ENCODE results near the gene CORO2B.

Gene CORO2B

DNA sequence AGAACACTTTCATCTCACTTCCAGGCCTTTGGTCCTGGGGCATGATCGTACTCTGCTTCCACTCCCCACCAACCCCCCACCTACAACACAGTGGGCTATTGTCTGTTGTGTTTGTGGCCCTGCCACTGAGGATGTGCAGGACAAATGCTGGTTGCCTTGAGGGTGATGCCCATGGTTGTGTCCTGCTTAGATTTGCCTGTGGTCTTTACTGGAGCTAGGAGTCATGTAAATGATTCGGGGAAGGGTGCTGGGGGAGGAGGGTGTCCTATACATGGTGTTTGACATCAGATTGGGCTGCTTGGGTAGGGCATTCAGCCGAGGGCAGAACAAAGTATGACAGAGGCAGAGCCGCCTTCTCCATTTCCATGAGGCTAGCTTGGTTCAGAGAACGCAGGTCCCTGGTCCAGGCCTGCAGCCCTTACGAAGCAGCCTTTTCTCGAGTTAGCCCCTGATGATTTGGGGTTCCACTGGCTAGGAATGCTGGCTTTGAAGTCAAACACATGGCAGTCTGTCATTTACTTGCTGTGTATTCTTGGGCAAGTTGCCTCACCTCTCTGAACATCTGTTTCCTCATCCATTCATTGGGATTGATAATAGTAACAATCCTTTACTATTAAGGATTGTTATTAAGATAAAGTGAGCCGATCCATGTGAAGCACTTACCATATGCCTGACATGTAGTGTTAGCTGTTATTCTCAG is 6.9 kb downstream of the CORO2B start:
- Histone ChIP-seq H3K27me3 (replicated peaks in 2 of 5; ENCODE audit: control insufficient read depth in 4 of 5, insufficient read depth in 5 of 5, low read length in 4 of 5) (no peaks in the 10 kb centered on the region), H3K4me3 (ENCODE audit: control insufficient read depth in 1 of 7, extremely low read depth in 1 of 7, insufficient read depth in 4 of 7, low read depth in 2 of 7, low read length in 6 of 7) (no peak overlapping the region), H3K9me3 (ENCODE audit: control extremely low read depth in 1 of 5, control insufficient read depth in 4 of 5, insufficient read depth in 2 of 5, low read depth in 1 of 5, low read length in 4 of 5) (no peaks in the 10 kb centered on the region), H3K27ac (ENCODE audit: insufficient read depth in 1 of 2, low read depth in 1 of 2, low read length in 2 of 2, poor library complexity in 1 of 2, severe bottlenecking in 2 of 2) (no peak overlapping the region), H3K36me3 (ENCODE audit: control insufficient read depth in 4 of 4, insufficient read depth in 4 of 4, low read length in 3 of 4) (no peaks in the 10 kb centered on the region), H3K4me1 (ENCODE audit: control extremely low read depth in 1 of 4, control insufficient read depth in 4 of 4, insufficient read depth in 4 of 4, low read length in 3 of 4) (no peaks in the 10 kb centered on the region)
- 96% methylated on average over 5 of the region's 8 CpGs for WGBS (ENCODE audit: insufficient coverage)
- no peak for DNase-seq
- ChIA-PET CTCF (interaction anchor here (0.8 to 1.6 kb wide), 2 partner anchors 35 to 88 kb away, joined by 3 to 6 read pairs; no protein-coding TSS in a partner anchor), POLR2A (no interaction called here)

DNA sequence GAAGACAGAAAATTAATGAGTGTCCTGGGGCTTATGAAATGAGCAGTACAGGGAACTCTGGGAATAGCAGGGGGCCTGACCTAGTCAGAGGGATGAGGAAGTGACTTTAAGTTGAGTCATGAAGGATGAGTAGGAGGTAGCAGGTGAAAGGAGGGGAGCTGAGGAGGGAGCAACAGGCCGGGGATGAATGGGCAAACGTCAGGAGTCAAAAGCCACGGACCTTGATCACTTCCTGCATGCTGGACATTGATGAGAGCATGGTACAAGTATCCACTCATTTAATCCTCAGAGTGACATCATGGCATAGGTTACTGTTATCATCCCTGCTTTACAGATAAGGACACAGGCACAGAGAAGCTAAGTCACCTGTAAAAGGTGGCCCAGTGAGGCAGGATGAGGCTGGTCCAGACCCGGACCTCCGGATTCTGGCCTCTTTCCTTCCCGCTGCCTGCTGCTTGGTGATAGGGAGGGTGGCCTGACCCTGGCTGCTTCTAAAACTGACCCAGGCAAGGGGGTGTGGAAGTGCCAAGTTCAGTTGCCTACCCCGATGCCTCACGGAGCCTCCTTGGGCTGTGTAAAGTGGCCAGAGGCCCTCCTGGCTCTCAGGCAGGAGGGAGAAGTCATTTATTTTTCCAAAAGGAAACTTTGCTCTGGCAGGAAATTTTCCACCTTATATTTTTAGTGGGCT is 7.6 kb downstream of the CORO2B start:
- DNase-seq, result no peak
- POLR2A ChIA-PET, result no interaction called here
- H3K4me1 ChIP-seq (ENCODE audit: control extremely low read depth in 1 of 4, control insufficient read depth in 4 of 4, insufficient read depth in 4 of 4, low read length in 3 of 4), result no peaks in the 10 kb centered on the region

DNA sequence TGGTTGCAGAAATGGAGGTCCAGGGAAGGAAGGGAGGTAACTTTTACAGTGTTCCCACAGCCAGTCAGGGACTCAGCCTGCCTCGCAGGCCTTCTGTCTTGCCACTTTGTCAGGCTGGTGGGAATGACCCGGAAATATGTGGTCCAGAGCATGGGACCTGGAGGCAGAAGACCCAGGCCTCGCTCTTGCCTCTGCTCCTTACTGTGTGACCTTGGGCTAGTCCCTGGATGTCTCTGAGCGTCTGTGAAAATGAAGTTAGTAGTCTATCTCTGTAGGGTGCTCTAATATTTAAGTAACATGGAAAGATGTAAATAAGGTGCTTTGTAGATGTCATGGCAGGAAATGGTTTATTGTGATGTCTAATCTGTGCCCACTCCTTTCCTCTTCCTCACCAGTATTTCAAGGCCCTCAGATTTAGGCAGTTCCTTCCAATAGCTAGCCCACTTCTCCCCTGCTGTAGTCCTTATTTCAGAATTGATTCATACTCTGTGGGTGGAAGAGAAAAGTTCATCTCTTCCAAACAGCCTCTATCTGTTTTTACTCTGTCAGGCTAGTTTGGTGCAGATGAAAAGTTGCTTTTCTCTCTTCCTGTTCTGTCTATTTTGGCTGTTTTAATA is 9.1 kb downstream of the CORO2B start:
- ChIA-PET POLR2A (no interaction called here), CTCF (interaction anchor here (1.6 kb wide), 1 partner anchor 38 kb away, joined by 3 read pairs; no protein-coding TSS in a partner anchor)
- Histone ChIP-seq H3K4me3 (ENCODE audit: control insufficient read depth in 1 of 7, extremely low read depth in 1 of 7, insufficient read depth in 4 of 7, low read depth in 2 of 7, low read length in 6 of 7) (no peak overlapping the region), H3K27ac (ENCODE audit: insufficient read depth in 1 of 2, low read depth in 1 of 2, low read length in 2 of 2, poor library complexity in 1 of 2, severe bottlenecking in 2 of 2) (no peak overlapping the region), H3K4me1 (ENCODE audit: control extremely low read depth in 1 of 4, control insufficient read depth in 4 of 4, insufficient read depth in 4 of 4, low read length in 3 of 4) (no peaks in the 10 kb centered on the region), H3K9me3 (ENCODE audit: control extremely low read depth in 1 of 5, control insufficient read depth in 4 of 5, insufficient read depth in 2 of 5, low read depth in 1 of 5, low read length in 4 of 5) (no peaks in the 10 kb centered on the region), H3K27me3 (replicated peaks in 2 of 5; ENCODE audit: control insufficient read depth in 4 of 5, insufficient read depth in 5 of 5, low read length in 4 of 5) (no peaks in the 10 kb centered on the region), H3K36me3 (ENCODE audit: control insufficient read depth in 4 of 4, insufficient read depth in 4 of 4, low read length in 3 of 4) (no peaks in the 10 kb centered on the region)
- DNase-seq, result no peak
- WGBS (ENCODE audit: insufficient coverage), result 100% methylated on average over 2 of the region's 4 CpGs

More for the DNA sequence above, 7.6 kb downstream of the CORO2B start:
- no peak overlapping the region for H3K27ac ChIP-seq (ENCODE audit: insufficient read depth in 1 of 2, low read depth in 1 of 2, low read length in 2 of 2, poor library complexity in 1 of 2, severe bottlenecking in 2 of 2)
- WGBS (ENCODE audit: insufficient coverage), result 63% methylated on average over 5 of the region's 8 CpGs
- CTCF ChIA-PET, result interaction anchor here (0.8 to 1.6 kb wide), 2 partner anchors 36 to 37 kb away, joined by 3 read pairs; no protein-coding TSS in a partner anchor
- no peaks in the 10 kb centered on the region for H3K36me3 ChIP-seq (ENCODE audit: control insufficient read depth in 4 of 4, insufficient read depth in 4 of 4, low read length in 3 of 4)
- no peaks in the 10 kb centered on the region for H3K27me3 ChIP-seq (replicated peaks in 2 of 5; ENCODE audit: control insufficient read depth in 4 of 5, insufficient read depth in 5 of 5, low read length in 4 of 5)
- no peaks in the 10 kb centered on the region for H3K9me3 ChIP-seq (ENCODE audit: control extremely low read depth in 1 of 5, control insufficient read depth in 4 of 5, insufficient read depth in 2 of 5, low read depth in 1 of 5, low read length in 4 of 5)
- H3K4me3 ChIP-seq (ENCODE audit: control insufficient read depth in 1 of 7, extremely low read depth in 1 of 7, insufficient read depth in 4 of 7, low read depth in 2 of 7, low read length in 6 of 7), result no peak overlapping the region

DNA sequence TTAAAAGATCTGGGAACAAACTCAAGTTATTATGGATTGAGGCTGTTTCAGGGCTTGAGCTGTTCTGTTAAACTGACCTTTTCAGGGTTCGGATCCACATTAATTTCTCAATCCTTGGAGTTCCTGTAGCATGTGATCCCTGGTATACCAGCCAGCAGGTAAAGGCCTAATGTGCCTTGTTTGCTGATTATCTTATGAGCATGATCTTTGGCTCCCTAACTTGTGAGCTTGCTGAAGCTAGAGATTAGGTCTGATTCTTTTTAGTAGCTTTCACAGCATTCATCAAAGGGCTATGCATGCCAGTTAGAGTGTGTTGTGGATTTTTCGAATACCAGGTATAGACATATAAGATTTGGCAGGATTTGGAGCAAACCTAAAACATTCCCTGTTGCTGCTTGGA is 10.3 kb downstream of the CORO2B start:
- DNase-seq, result no peak
- Histone ChIP-seq H3K4me1 (ENCODE audit: control extremely low read depth in 1 of 4, control insufficient read depth in 4 of 4, insufficient read depth in 4 of 4, low read length in 3 of 4) (peaks cover 0 to 1% (median 0%) of the 10 kb centered on the region in 4 experiments), H3K36me3 (ENCODE audit: control insufficient read depth in 4 of 4, insufficient read depth in 4 of 4, low read length in 3 of 4) (no peaks in the 10 kb centered on the region), H3K4me3 (ENCODE audit: control insufficient read depth in 1 of 7, extremely low read depth in 1 of 7, insufficient read depth in 4 of 7, low read depth in 2 of 7, low read length in 6 of 7) (no peak overlapping the region), H3K27me3 (replicated peaks in 2 of 5; ENCODE audit: control insufficient read depth in 4 of 5, insufficient read depth in 5 of 5, low read length in 4 of 5) (no peaks in the 10 kb centered on the region), H3K9me3 (ENCODE audit: control extremely low read depth in 1 of 5, control insufficient read depth in 4 of 5, insufficient read depth in 2 of 5, low read depth in 1 of 5, low read length in 4 of 5) (no peaks in the 10 kb centered on the region), H3K27ac (ENCODE audit: insufficient read depth in 1 of 2, low read depth in 1 of 2, low read length in 2 of 2, poor library complexity in 1 of 2, severe bottlenecking in 2 of 2) (no peak overlapping the region)
- CTCF ChIA-PET, result no interaction called here
- 100% methylated on average over 2 of the region's 2 CpGs for WGBS (ENCODE audit: insufficient coverage)
- POLR2A ChIA-PET, result interaction anchor here (0.6 kb wide), 1 partner anchor 148 kb away, joined by 3 read pairs; no protein-coding TSS in a partner anchor

DNA sequence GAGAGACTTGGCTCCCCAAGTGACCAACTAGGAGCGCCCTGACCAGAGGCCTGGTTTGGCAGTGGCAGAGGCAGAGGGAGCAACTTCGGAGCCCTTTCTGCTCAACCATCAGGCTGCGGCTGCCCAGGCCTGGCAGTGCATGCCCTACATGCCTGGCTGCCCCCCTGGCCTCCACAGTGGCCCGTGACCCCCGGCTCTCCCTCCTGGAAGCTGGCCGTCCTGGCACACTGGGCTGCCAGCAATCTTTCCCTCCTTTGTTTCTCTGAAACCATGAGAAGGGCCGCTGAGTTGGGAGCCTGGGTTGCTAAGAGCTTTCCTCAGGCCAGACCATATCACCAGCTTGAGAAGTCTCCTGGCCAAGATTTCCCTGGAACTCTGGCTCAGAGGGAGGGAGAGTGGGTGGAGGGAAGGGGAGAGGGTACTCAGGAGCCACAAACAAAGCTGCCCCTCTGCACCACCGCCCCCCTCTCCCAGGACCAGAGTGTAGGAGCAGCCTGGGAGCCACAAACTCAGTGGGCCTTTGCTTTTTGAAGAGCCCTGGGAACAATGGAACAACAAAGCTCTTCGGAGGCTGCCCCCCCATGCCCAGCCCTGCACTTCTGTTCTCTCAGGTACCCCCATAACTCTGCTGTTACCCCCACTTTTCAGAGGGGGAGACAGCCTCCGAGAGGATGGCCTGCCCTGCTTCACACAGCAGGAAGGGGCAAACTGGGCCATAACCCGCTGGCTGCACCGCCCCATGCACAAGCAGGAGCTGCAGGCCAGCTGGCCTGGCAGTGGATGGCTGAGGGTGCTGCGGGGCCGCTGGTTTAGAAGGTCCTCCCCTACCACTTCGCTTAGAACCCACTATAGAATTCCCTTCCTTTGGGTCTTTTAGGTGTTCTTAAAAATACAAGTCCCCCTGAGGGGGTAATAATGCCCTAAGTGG is 11.3 kb downstream of the CORO2B start:
- Histone ChIP-seq H3K36me3 (ENCODE audit: control insufficient read depth in 4 of 4, insufficient read depth in 4 of 4, low read length in 3 of 4) (no peaks in the 10 kb centered on the region), H3K4me3 (ENCODE audit: control insufficient read depth in 1 of 7, extremely low read depth in 1 of 7, insufficient read depth in 4 of 7, low read depth in 2 of 7, low read length in 6 of 7) (no peak overlapping the region), H3K9me3 (ENCODE audit: control extremely low read depth in 1 of 5, control insufficient read depth in 4 of 5, insufficient read depth in 2 of 5, low read depth in 1 of 5, low read length in 4 of 5) (no peaks in the 10 kb centered on the region), H3K27ac (ENCODE audit: insufficient read depth in 1 of 2, low read depth in 1 of 2, low read length in 2 of 2, poor library complexity in 1 of 2, severe bottlenecking in 2 of 2) (no peak overlapping the region), H3K27me3 (replicated peaks in 2 of 5; ENCODE audit: control insufficient read depth in 4 of 5, insufficient read depth in 5 of 5, low read length in 4 of 5) (no peaks in the 10 kb centered on the region), H3K4me1 (ENCODE audit: control extremely low read depth in 1 of 4, control insufficient read depth in 4 of 4, insufficient read depth in 4 of 4, low read length in 3 of 4) (peaks cover 0 to 1% (median 0%) of the 10 kb centered on the region in 4 experiments)
- POLR2A ChIA-PET, result no interaction called here
- WGBS (ENCODE audit: insufficient coverage), result 94% methylated on average over 11 of the region's 15 CpGs
- CTCF ChIA-PET, result interaction anchor here (0.5 kb wide), 1 partner anchor 70 kb away, joined by 4 read pairs; no protein-coding TSS in a partner anchor
- no peak for DNase-seq

DNA sequence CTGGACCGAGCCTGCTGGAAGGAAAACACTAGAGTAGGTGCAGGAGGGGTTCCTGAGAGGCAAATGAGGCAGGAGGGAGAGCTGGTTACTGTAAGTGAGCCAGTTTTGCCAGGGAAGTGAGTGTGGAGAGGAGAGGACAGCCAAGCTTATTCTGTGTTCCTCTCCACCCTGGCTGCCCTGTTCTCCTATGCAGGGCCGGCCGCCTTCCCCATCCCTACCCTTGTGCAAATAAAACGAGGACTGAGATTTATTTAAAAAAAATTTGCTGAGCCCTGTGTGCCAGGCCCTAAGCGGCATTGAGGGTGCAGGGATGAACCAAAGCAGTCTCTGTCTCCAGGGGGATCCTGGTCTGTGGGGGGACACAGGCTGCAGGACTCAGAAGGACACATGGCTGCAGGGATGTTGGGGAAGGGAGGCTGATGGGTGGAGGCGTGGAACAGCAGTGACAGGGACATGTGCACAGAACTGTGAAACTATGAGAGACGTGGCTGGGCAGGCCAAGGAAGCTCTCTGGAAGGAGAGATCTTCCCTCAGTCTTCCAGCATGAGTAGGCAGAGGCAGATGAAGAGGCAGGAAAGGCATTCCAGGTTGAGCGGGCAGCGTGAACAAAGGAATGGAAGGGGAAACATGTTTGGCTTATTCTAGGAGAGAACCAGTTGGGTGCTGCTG is 12.1 kb downstream of the CORO2B start:
- no peak overlapping the region for H3K27ac ChIP-seq (ENCODE audit: insufficient read depth in 1 of 2, low read depth in 1 of 2, low read length in 2 of 2, poor library complexity in 1 of 2, severe bottlenecking in 2 of 2)
- peaks cover 0 to 1% (median 0%) of the 10 kb centered on the region in 4 experiments for H3K4me1 ChIP-seq (ENCODE audit: control extremely low read depth in 1 of 4, control insufficient read depth in 4 of 4, insufficient read depth in 4 of 4, low read length in 3 of 4)
- H3K27me3 ChIP-seq (replicated peaks in 2 of 5; ENCODE audit: control insufficient read depth in 4 of 5, insufficient read depth in 5 of 5, low read length in 4 of 5), result no peaks in the 10 kb centered on the region
- no peaks in the 10 kb centered on the region for H3K36me3 ChIP-seq (ENCODE audit: control insufficient read depth in 4 of 4, insufficient read depth in 4 of 4, low read length in 3 of 4)
- H3K4me3 ChIP-seq (ENCODE audit: control insufficient read depth in 1 of 7, extremely low read depth in 1 of 7, insufficient read depth in 4 of 7, low read depth in 2 of 7, low read length in 6 of 7), result no peak overlapping the region
- no peak for DNase-seq
- H3K9me3 ChIP-seq (ENCODE audit: control extremely low read depth in 1 of 5, control insufficient read depth in 4 of 5, insufficient read depth in 2 of 5, low read depth in 1 of 5, low read length in 4 of 5), result no peaks in the 10 kb centered on the region
- ChIA-PET CTCF (interaction anchor here (0.5 kb wide), 1 partner anchor 70 kb away, joined by 4 read pairs; no protein-coding TSS in a partner anchor), POLR2A (no interaction called here)
- WGBS (ENCODE audit: insufficient coverage), result 99% methylated on average over 7 of the region's 9 CpGs

Data from common myeloid progenitor, CD34-positive (primary cell).